Cardiac septum (tissue), 1 donor: ENCODE measurements around the gene TMEM138. TPM values are rescaled to one million over a fixed set of nuclear protein-coding genes. Genes with fewer than 3 reads are reported as not detected.

Experiments used
- DNase-seq: peaks from one replicate; pipeline ENCODE4 v3.0.0-alpha.2; 2020; ENCODE audit warnings: low spot score
- intact Hi-C: fragments of 100-400 bp; cut with DNase I; formaldehyde crosslinking; loops from one replicate; pipeline ENCODE4 v1.14.0; 2022
- total RNA-seq: library from RNA; stranded (reverse); fragmentation: NEBNext Ultra II Directional; extraction: Animal tissue kit (Norgen Biotek cat#: 25700); gene quantifications from one replicate; pipeline ENCODE4 v1.2.1, GENCODE V29; 2021
- donor health status: DM: no; HTN: no; CAD: no.

The TMEM138 gene
- total RNA-seq, 1 donor from 2014 or later = 17.9 TPM

GRCh38 chr11:61338783-61339489 lies 23.2 kb upstream of the TMEM138 start:
- intact Hi-C loops = no loop called here
- peak; percentile 73 for DNase-seq

DNA sequence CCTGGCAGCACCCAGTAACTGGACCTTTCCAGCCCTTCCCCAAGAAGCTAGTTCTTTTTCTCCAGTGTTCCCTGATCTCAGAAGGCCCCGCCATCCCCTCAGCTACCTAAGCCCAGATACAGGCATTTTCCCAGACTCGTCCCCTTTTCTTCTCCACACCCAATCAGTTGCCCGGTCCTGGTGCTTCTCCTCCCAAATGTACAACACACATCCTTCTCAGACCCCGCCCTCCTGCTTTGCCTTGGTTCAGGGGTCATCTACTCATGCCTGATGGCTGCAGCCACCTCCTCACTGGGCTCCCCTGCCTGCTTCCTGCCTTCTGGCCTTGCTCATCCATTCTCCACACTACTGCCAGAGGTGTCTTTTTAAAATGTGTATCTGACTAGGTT lies 22.7 kb upstream of the TMEM138 start:
- DNase-seq = peak; percentile 57
- intact Hi-C loops = no loop called here

DNA sequence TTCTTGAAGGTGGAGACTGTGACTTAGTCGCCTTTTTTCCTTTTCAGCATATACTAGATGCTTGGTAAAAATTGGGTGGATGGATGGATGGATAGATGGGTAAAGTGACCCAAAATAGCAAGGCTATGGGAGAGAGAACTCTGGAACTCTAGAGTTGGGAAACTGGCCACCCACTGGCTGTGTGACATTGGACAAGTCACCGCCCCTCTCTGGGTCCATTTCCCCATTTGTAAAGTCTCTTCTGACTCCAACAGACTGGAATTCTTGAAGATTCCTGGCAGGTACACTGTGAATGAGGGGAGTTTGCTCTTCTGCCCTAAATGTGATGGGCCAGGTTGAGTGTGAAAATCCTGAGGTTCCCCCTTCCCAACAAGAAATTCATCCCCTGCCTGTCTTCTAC lies 21.2 kb upstream of the TMEM138 start:
- intact Hi-C loops = no loop called here
- DNase-seq = peak; percentile 17

DNA sequence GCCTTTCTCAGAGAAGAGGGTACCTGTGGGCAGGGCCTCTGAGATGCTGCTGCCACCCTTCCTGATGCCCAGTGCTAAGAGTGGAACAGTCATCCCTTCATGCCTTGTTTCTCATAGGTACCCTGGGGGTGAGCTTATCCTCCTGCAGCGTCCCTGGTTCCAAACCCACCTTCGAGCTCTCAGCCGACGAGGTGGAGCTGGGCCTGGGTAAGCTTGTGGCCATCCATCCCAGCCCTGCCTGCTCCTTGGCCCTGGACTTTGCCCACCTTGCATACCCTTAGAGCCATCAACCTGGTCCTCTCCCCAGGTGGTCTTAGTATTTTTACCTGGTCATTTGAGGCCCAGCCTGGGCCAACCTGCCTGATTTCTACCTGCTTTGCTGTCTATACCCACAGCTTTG lies 20.5 kb upstream of the TMEM138 start:
- intact Hi-C loops = no loop called here
- no peak for DNase-seq

DNA sequence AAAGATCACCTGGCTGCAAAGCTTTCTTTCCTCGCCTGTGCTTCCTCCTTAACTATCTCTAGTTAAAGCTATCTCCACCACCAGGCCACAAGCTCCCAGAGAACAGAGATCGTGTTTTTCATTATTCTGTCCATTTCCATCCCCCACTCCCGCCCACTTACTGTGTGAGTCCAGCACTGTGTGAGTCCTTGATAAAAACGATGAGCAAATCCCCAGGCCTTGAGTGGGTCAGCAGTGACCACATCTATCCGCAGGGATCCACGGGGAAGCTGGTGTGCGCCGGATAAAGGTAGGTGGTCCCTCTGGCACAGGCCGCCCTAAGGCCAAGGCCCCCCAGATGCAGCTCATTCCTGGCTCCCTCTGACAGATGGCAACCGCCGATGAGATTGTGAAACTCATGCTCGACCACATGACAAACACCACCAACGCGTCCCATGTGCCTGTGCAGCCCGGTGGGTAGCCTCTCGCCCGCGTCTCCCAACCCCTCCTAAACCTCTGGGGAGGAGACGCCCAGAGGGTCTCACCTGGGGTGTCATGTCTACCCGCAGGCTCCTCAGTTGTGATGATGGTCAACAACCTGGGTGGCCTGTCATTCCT lies 19.9 kb upstream of the TMEM138 start:
- no peak for DNase-seq
- intact Hi-C loops = no loop called here

GRCh38 chr11:61343792-61344745 lies 18.1 kb upstream of the TMEM138 start:
- no peak for DNase-seq
- intact Hi-C loops = no loop called here

DNA sequence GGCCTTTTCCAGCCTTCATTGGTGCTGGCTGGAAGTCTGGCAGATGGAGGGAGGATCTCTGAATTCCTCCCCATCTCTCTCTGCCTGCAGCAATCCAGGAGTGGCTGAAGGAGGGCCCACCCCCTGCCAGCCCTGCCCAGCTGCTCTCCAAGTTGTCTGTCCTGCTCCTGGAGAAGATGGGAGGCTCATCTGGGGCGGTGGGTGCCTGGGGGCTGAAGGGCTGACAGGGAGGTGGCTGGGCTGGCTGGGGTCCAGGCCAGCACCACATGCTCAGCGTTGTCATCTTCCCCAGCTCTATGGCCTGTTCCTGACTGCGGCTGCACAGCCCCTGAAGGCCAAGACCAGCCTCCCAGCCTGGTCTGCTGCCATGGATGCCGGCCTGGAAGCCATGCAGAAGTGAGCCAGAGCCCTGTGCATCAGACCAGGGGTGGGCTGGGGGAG lies 17.0 kb upstream of the TMEM138 start:
- DNase-seq = no peak
- intact Hi-C loops = no loop called here

DNA sequence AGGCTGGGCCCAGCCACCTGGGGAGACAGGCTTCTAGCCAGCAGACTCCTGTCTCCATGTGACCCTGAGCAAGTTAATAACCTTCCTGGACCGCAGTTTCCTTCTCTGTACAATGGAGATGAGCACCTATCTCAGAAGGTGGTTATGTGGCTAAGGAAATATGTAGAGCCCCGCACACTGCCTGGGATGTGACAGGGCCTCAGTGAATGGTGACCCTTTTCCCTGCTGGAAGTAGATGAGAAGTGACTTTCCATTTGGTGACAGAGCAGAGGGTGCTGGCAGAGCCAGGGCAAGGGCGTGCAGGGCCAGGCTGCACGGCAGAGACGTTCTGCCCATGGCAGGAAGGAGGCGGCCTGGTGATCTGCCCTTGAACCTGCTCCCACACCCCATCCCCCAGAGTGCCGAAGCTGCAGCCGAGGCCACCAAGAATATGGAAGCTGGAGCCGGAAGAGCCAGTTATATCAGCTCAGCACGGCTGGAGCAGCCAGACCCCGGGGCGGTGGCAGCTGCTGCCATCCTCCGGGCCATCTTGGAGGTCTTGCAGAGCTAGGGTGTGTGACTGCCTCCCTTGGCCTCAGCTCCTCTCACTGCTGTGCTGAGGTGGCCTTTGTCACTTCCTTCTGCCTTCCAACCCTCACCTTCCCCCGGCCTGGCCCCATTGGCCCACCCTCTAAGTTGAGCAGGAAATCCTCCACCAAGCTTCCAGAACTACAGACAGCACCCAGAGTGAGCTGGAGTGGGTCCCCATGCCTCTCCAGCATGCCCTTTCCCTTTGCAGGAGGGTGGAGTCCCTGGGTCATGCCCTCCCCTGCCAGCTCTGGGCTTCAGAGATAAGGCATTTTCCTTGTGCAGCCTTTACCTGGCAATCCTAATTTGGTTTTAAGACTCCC lies 16.0 kb upstream of the TMEM138 start:
- DNase-seq = no peak
- intact Hi-C loops = no loop called here

GRCh38 chr11:61347916-61348461 lies 14.2 kb upstream of the TMEM138 start:
- DNase-seq = no peak
- intact Hi-C loops = no loop called here

GRCh38 chr11:61349189-61349751 lies 12.9 kb upstream of the TMEM138 start:
- no peak for DNase-seq
- intact Hi-C loops = no loop called here

DNA sequence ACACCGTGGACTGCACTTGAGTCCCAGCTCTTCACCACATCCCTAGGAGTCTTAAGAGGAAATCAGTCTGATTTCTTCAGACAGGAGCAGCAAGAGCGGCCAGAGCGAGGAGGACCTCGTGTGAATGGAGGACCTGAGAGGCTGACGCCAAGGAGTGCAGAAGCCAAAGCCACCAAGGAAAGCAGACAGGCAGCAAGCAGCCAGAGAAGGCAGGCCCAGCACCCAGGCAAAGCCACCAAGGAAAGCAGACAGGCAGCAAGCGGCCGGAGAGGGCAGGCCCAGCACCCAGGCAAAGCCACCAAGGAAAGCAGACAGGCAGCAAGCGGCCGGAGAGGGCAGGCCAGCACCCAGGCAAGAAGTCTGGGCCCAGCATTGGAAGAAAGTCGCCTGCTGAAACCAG lies 12.3 kb upstream of the TMEM138 start:
- DNase-seq = no peak
- intact Hi-C loops = no loop called here

GRCh38 chr11:61350336-61350735 lies 11.8 kb upstream of the TMEM138 start:
- intact Hi-C loops = no loop called here
- no peak for DNase-seq

GRCh38 chr11:61350803-61351202 lies 11.4 kb upstream of the TMEM138 start:
- no peak for DNase-seq
- intact Hi-C loops = no loop called here

- DNase-seq = no peak
- intact Hi-C loops = no loop called here
Observed at GRCh38 chr11:61352038-61352437, 10.1 kb upstream of the TMEM138 start.

DNA sequence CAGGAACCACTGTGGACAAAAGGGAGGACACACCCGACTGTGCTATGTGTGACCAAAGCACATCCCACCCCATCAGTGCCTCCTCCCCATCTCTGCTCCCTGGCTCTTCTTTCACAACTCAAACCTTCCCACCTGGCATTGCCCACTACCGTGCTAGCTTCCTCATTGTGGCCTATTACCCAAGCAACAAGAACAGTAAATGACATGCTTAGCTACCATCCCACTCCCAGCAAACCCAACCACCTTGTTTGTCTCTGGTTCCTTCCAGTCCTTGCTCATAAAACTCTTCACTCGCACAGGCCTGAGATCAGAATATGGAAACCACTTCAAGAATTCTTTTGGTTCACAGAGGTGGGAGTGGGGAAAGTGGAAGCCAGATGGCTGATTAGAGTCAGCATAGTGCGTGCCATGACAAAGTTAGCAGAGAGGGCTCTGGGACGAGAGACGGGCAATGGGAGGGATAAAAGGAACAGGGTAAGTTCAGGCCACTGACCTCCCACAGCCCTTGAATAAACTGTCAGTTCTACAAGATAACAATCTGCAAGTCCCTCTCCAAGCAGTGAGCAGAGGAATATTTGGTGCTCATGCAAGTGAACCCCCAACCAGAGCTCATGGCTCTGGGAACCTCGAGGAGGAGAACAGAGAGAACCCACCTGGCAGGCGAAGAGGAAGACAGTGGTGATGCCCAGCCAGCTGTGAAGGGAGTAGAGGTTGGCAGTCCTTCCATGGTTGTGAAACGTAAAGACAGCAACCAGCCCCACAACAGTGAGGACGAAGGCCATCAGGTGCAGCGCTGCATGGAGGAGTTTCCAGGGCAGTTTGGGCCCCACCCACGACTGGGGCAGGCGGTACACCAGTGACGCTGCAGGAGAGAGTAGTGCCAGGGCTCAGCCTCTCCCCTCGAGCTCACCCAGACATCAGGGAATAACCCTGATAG lies 8.8 kb upstream of the TMEM138 start:
- intact Hi-C loops = no loop called here
- no peak for DNase-seq

DNA sequence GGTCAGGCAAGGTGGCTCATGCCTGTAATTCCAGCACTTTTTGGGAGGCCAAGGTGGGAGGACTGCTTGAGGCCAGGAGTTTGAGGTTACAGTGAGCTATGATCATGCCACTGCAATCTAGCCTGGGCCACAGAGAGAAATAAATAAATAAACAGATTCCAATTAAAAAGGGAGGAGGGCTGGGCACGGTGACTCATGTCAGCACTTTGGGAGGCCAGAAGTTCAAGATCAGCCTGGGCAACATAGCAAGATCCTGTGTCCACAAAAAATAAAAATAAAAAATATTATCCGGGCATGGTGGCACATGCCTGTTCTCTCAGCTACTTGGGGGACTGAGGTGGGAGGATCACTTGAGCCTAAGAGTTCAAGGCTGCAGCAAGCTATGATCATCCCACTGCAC lies 8.0 kb upstream of the TMEM138 start:
- no peak for DNase-seq
- intact Hi-C loops = no loop called here

DNA sequence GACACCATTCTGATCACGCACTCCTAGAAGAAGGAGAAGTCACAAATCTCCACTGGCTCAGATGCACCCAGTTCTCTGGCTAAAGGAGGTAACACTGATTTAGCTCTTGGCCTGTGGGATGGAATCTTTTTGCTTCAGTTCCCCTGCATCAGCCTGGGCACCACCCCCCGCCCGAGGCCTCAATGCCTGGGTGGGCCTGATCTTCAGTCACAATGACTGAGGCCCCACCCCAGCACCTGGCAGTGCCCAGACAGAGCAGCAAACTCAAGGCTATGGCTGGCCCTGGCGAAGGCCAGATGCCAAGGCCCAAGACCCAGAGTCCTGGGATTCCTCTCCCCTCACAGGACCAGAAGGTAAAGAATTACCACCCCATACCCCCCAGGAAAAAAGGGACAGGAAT lies 5.5 kb upstream of the TMEM138 start:
- intact Hi-C loops = no loop called here
- DNase-seq = no peak
